ENCODE results near the gene CLCN3. TPM values are rescaled to one million over a fixed set of nuclear protein-coding genes. Genes with fewer than 3 reads are reported as not detected.
"Not testable (repeated sequence)": the region's sequence is repeated elsewhere in the genome, so short reads cannot be mapped to it uniquely, and the experiment has no call there.

CLCN3 gene
- total RNA-seq, 1 donor from 2014 or later: 45.0 TPM

DNA sequence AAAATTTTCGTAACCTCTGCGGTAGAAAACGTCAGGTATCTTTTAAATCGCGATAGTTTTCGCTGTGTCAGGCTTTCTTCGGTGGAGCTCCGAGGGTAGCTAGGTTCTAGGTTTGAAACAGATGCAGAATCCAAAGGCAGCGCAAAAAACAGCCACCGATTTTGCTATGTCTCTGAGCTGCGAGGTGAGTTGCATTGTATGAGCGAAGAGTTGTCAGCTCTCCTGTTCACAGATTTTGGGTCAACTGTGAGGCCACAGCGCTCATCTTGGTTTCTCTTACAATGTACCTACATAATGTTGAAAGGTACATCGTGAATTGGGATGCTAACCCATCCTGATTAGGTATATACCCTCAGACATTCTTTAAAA lies 486 bp downstream of the CLCN3 start:
- no peak for FAIRE-seq
- no peaks in the 10 kb centered on the region for H3K36me3 ChIP-seq (ENCODE audit: control insufficient read depth, insufficient read depth, low read length)
- TF ChIP-seq, protein P1, sequence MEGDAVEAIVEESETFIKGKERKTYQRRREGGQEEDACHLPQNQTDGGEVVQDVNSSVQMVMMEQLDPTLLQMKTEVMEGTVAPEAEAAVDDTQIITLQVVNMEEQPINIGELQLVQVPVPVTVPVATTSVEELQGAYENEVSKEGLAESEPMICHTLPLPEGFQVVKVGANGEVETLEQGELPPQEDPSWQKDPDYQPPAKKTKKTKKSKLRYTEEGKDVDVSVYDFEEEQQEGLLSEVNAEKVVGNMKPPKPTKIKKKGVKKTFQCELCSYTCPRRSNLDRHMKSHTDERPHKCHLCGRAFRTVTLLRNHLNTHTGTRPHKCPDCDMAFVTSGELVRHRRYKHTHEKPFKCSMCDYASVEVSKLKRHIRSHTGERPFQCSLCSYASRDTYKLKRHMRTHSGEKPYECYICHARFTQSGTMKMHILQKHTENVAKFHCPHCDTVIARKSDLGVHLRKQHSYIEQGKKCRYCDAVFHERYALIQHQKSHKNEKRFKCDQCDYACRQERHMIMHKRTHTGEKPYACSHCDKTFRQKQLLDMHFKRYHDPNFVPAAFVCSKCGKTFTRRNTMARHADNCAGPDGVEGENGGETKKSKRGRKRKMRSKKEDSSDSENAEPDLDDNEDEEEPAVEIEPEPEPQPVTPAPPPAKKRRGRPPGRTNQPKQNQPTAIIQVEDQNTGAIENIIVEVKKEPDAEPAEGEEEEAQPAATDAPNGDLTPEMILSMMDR (IDR thresholded peaks at IDR 0.05; ENCODE audit: insufficient read depth, low read length, severe bottlenecking): no peak
- no peaks in the 10 kb centered on the region for H3K27me3 ChIP-seq (ENCODE audit: control insufficient read depth, insufficient read depth, low read length)
- H3K4me3 ChIP-seq (ENCODE audit: low read depth, low read length): peak overlapping the region; percentile 73
- DNase-seq (ENCODE audit: low read depth): no peak

DNA sequence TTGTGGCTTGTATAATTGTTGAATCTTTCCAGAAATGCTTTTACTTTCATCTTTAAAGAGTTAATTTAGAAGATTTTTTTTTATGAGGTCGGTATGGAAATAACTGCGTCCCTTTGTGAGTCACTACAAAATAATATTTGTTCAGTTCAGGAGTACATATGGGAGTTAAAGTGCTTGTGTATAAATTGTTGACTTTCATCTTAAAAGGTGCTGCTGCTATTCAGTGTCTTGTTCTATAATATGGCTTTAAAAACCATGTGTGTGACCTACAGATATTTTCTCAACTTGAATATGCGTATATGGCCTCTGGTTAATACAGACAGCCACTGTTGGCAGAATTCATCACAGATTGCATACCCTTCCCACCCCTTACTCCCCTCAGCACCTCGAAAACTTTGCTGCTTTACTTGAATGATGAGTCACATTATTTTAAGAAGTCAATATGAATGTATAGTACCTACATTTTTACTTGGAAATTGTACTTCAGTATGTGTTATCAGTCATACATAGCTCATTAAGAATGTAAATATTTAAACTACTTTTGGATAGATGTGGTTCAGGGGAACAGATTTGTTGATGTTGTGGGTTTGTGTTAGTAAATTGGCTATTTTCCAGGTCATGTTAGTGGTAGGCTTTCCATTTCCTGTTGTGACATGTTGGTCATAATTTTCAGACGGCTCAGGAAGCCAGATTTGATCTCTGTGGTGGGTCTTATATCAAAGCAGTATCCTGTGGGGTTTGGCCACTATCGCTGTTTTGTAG lies 1.5 kb downstream of the CLCN3 start:
- Histone ChIP-seq H3K4me3 (ENCODE audit: low read depth, low read length) (peak overlapping the region; percentile 73), H3K36me3 (ENCODE audit: control insufficient read depth, insufficient read depth, low read length) (no peaks in the 10 kb centered on the region), H3K27me3 (ENCODE audit: control insufficient read depth, insufficient read depth, low read length) (no peaks in the 10 kb centered on the region)
- FAIRE-seq (no peak), DNase-seq (ENCODE audit: low read depth) (peak; percentile 81)
- TF ChIP-seq, protein P1 (IDR thresholded peaks at IDR 0.05; ENCODE audit: insufficient read depth, low read length, severe bottlenecking): no peak

DNA sequence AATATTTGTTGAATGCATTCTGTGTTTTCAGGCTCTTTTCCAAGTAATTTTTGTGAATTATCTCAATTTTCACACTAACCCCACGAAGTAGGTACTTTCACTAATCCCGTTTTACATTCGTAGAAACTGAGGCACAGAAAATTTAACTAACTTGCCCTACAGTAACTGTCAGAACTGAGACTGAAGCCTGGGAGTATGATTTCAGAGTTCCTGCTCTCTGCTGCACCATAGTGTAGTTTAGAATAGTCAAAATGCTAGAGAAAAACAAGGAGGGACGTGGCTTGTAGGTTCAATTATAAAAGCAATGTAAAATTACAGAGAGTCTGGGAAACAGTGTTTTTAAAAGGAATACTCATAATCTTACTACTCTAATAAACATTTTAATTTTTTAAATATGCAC lies 2.2 kb downstream of the CLCN3 start:
- FAIRE-seq (no peak), DNase-seq (ENCODE audit: low read depth) (no peak)
- TF ChIP-seq, protein P1 (IDR thresholded peaks at IDR 0.05; ENCODE audit: insufficient read depth, low read length, severe bottlenecking): no peak
- Histone ChIP-seq H3K36me3 (ENCODE audit: control insufficient read depth, insufficient read depth, low read length) (no peaks in the 10 kb centered on the region), H3K4me3 (ENCODE audit: low read depth, low read length) (peak overlapping the region; percentile 73), H3K27me3 (ENCODE audit: control insufficient read depth, insufficient read depth, low read length) (no peaks in the 10 kb centered on the region)

DNA sequence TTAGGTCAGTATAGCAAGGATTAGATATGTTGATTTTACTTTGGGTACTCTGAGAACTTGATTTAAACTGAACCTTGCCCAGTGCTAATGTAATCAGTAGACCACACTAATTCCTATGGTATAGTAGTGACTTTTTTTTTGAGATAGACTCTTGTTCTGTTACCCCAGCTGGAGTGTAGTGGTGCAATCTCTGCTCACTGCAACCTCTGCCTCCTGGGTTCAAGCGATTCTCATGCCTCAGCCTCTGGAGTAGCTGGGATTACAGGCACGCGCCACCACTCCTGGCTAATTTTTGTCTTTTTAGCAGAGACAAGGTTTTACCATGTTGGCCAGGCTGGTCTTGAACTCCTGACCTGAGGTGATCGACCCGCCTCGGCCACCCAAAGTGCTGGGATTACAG lies 3.6 kb downstream of the CLCN3 start:
- FAIRE-seq; H3K4me3 ChIP-seq (ENCODE audit: low read depth, low read length); H3K36me3 ChIP-seq (ENCODE audit: control insufficient read depth, insufficient read depth, low read length); DNase-seq (ENCODE audit: low read depth); H3K27me3 ChIP-seq (ENCODE audit: control insufficient read depth, insufficient read depth, low read length): not testable (repeated sequence)

DNA sequence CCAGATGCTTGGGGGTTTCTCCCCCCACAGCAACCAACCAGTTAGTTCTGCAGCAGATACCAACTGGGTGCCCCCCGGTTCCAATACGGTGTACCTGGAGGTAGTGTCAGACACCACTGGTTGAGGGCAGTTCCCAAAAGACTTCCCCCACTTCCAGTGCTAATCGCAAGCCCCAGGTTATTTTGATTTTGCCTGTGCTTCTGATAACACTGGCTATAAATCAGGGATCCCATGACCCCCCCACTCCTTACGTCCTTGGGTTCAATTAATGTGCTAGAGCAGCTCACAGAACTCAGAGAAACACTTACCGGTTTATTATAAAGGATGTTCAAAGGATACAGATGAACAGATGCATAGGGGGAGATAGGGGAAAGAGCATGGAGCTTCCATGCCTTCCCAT lies 5.5 kb downstream of the CLCN3 start:
- DNase-seq (ENCODE audit: low read depth) (no peak), FAIRE-seq (no peak)
- H3K36me3 ChIP-seq (ENCODE audit: control insufficient read depth, insufficient read depth, low read length): no peaks in the 10 kb centered on the region
- H3K4me3 ChIP-seq (ENCODE audit: low read depth, low read length): no peak overlapping the region
- TF ChIP-seq, protein P1 (IDR thresholded peaks at IDR 0.05; ENCODE audit: insufficient read depth, low read length, severe bottlenecking): no peak
- no peaks in the 10 kb centered on the region for H3K27me3 ChIP-seq (ENCODE audit: control insufficient read depth, insufficient read depth, low read length)

DNA sequence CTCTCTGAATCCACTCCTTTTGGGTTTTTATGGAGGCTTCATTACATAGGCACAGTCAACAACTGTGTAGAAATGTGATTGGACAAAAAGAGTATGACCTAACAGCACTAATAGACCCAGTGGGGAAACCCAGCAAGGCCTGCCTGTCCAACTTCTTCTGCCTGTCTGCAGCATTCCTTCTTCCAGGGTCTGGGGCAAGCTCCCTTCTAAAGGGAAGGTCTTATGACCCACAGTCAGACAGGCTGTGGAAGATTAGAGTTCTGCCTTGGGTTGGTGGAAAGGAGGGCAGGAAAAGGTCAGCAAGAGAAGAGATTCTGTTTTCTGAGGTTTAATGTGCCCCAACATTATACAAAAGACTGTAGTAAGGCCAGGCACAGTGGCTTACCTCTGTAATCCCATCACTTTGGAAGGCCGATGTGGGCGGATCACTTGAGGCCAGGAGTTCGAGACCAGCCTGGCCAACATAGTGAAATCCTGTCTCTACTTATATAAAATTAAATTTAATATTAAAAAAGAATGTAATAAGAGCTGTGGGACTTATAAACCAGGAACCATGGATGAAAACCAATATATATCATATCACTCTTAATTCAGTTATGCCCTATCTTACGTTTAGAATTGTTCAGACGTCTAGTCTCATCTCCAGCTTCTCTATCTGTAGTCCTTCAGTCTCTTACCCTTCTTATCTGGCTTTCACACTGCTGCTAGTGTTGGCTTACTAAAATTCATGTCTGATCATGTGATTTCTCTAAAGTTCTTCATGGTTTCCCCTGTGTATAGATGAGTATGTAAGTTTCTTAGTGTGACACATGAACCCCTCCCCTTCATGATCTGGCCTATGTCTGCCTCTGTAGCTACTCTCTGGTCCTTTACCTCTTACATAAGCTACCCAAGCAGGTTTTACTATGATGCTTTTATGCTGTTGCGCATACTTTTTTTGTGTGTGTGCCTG lies 6.2 kb downstream of the CLCN3 start:
- H3K4me3 ChIP-seq (ENCODE audit: low read depth, low read length): no peak overlapping the region
- peak; percentile 38 for DNase-seq (ENCODE audit: low read depth)
- TF ChIP-seq, protein P1 (IDR thresholded peaks at IDR 0.05; ENCODE audit: insufficient read depth, low read length, severe bottlenecking): no peak
- H3K27me3 ChIP-seq (ENCODE audit: control insufficient read depth, insufficient read depth, low read length): no peaks in the 10 kb centered on the region
- peak; percentile 50 for FAIRE-seq
- no peaks in the 10 kb centered on the region for H3K36me3 ChIP-seq (ENCODE audit: control insufficient read depth, insufficient read depth, low read length)
